WTC11 (cell line): ENCODE measurements around the gene GSC2. TPM values are rescaled to one million over a fixed set of nuclear protein-coding genes. Genes with fewer than 3 reads are reported as not detected.

Experiments used
- ATF1 ChIP-seq: sonication (generic); formaldehyde crosslinking; IDR thresholded peaks from 2 replicates; pipeline ENCODE4 v1.8.1; 2023; ENCODE audit warnings: mild to moderate bottlenecking, moderate library complexity, missing genetic modification reagents
- FOXP1 ChIP-seq: sonication (generic); formaldehyde crosslinking; IDR thresholded peaks from 2 replicates; pipeline ENCODE4 v1.8.0; 2022; ENCODE audit warnings: missing genetic modification reagents, mild to moderate bottlenecking, moderate library complexity, borderline replicate concordance
- GTF2I ChIP-seq: fragments of 250-450 bp; sonication (Bioruptor Pico); conservative IDR thresholded peaks from 2 replicates; pipeline ENCODE4 v1.4.0; 2021; ENCODE audit warnings: mild to moderate bottlenecking
- MXD4 ChIP-seq: fragments of 250-450 bp; sonication (Bioruptor Pico); IDR thresholded peaks from 2 replicates; pipeline ENCODE4 v1.8.0; 2021; ENCODE audit warnings: mild to moderate bottlenecking, moderate library complexity, borderline replicate concordance
- PRRX2 ChIP-seq: fragments of 250-450 bp; sonication (Bioruptor Pico); IDR thresholded peaks from 2 replicates; pipeline ENCODE4 v1.8.0; 2021; ENCODE audit warnings: mild to moderate bottlenecking
- TCF7 ChIP-seq: sonication (generic); formaldehyde crosslinking; IDR thresholded peaks from 2 replicates; pipeline ENCODE4 v1.8.0; 2022; ENCODE audit warnings: mild to moderate bottlenecking, low read depth, missing genetic modification reagents, moderate library complexity
- TEAD1 ChIP-seq: sonication (generic); formaldehyde crosslinking; IDR thresholded peaks from 2 replicates; pipeline ENCODE4 v1.8.0; 2022; ENCODE audit warnings: mild to moderate bottlenecking, missing genetic modification reagents
- ZNF671 ChIP-seq: fragments of 250-450 bp; sonication (Bioruptor Pico); IDR thresholded peaks from 2 replicates; pipeline ENCODE4 v1.8.0; 2021; ENCODE audit warnings: mild to moderate bottlenecking
- total RNA-seq: library from RNA; stranded (reverse); gene quantifications from 3 replicates; pipeline ENCODE4 v1.2.3, GENCODE V29; 2021
- TF ChIP-seq, protein P1 (sequence below): sonication (generic); formaldehyde crosslinking; IDR thresholded peaks from 2 replicates; pipeline ENCODE4 v1.8.1; 2023; ENCODE audit warnings: mild to moderate bottlenecking, missing genetic modification reagents, borderline replicate concordance
- TF ChIP-seq, protein P2 (sequence below): sonication (generic); formaldehyde crosslinking; IDR thresholded peaks from 2 replicates; pipeline ENCODE4 v1.8.0; 2022; ENCODE audit warnings: mild to moderate bottlenecking, missing genetic modification reagents
- TF ChIP-seq, protein P3 (sequence below): sonication (generic); formaldehyde crosslinking; conservative IDR thresholded peaks from 2 replicates; pipeline ENCODE4 v1.8.1; 2023; ENCODE audit warnings: mild to moderate bottlenecking, low read depth, missing genetic modification reagents, moderate library complexity
- TF ChIP-seq, protein P4 (sequence below): fragments of 200-600 bp; IDR thresholded peaks from 2 replicates; pipeline ENCODE4 v1.8.0; 2022; ENCODE audit warnings: antibody characterized with exemption
- TF ChIP-seq, protein P5 (sequence below): sonication (generic); formaldehyde crosslinking; conservative IDR thresholded peaks from 2 replicates; pipeline ENCODE4 v1.8.1; 2022; ENCODE audit warnings: mild to moderate bottlenecking, missing genetic modification reagents
- TF ChIP-seq, protein P6 (sequence below): sonication (generic); formaldehyde crosslinking; IDR thresholded peaks from 2 replicates; pipeline ENCODE4 v1.8.0; 2023; ENCODE audit warnings: missing genetic modification reagents, mild to moderate bottlenecking, borderline replicate concordance
- TF ChIP-seq, protein P7 (sequence below): sonication (generic); formaldehyde crosslinking; IDR thresholded peaks from 2 replicates; pipeline ENCODE4 v1.8.0; 2022; ENCODE audit warnings: mild to moderate bottlenecking, missing genetic modification reagents

GSC2 gene
- total RNA-seq, 1 experiment from 2014 or later = 0.68 TPM

DNA sequence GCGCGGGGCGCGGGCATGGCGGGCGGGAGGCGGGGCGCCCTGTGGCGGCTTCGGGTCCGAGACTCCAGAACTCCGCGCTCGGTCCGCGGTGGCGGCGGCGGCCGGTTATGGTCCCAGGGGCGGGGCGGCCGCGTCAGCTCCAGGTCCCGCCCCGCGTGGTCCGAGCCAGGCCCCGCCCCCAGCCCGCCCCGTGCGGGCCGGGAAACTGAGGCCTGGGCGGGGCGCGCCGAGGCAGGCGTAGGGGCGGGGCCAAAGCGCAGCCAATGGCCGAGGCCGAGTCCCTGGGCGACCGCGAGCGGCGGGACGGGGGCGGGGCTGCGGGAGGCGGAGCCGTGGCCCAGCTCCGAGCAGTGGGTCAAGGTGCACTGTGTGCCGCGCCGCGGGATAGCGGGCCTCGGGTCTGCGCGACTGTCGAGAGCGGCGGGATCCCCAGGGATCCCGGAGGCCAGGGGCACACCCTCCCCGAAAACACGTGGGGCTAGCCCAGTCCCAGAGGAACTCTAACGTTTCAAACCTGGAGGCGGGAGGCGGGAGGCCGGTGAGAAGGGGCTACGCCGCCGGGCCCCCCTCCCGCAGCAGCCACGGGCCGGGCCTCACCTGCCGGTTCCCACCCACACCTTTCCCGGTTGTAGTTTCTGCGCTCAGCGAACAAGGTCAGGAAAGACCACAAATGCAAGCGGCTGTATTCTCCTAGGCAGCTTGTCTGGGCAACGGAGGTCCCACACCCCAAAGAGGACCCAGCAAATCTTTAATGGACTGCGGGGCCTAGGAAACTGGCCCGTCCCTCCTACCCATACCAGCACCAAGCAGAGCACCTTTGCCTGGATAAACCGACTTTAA is 28.8 kb upstream of the GSC2 start, which contains the start of gene SLC25A1 (continued):
- TF ChIP-seq, protein P1, sequence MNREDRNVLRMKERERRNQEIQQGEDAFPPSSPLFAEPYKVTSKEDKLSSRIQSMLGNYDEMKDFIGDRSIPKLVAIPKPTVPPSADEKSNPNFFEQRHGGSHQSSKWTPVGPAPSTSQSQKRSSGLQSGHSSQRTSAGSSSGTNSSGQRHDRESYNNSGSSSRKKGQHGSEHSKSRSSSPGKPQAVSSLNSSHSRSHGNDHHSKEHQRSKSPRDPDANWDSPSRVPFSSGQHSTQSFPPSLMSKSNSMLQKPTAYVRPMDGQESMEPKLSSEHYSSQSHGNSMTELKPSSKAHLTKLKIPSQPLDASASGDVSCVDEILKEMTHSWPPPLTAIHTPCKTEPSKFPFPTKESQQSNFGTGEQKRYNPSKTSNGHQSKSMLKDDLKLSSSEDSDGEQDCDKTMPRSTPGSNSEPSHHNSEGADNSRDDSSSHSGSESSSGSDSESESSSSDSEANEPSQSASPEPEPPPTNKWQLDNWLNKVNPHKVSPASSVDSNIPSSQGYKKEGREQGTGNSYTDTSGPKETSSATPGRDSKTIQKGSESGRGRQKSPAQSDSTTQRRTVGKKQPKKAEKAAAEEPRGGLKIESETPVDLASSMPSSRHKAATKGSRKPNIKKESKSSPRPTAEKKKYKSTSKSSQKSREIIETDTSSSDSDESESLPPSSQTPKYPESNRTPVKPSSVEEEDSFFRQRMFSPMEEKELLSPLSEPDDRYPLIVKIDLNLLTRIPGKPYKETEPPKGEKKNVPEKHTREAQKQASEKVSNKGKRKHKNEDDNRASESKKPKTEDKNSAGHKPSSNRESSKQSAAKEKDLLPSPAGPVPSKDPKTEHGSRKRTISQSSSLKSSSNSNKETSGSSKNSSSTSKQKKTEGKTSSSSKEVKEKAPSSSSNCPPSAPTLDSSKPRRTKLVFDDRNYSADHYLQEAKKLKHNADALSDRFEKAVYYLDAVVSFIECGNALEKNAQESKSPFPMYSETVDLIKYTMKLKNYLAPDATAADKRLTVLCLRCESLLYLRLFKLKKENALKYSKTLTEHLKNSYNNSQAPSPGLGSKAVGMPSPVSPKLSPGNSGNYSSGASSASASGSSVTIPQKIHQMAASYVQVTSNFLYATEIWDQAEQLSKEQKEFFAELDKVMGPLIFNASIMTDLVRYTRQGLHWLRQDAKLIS (CRISPR knock-in tag) = no peak
- TF ChIP-seq, protein P2, sequence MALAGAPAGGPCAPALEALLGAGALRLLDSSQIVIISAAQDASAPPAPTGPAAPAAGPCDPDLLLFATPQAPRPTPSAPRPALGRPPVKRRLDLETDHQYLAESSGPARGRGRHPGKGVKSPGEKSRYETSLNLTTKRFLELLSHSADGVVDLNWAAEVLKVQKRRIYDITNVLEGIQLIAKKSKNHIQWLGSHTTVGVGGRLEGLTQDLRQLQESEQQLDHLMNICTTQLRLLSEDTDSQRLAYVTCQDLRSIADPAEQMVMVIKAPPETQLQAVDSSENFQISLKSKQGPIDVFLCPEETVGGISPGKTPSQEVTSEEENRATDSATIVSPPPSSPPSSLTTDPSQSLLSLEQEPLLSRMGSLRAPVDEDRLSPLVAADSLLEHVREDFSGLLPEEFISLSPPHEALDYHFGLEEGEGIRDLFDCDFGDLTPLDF (CRISPR knock-in tag) = no peak
- peak; percentile 70 for TF ChIP-seq TEAD1 (CRISPR knock-in tag)
- TF ChIP-seq FOXP1 (CRISPR knock-in tag) = no peak
- TF ChIP-seq, protein P3, sequence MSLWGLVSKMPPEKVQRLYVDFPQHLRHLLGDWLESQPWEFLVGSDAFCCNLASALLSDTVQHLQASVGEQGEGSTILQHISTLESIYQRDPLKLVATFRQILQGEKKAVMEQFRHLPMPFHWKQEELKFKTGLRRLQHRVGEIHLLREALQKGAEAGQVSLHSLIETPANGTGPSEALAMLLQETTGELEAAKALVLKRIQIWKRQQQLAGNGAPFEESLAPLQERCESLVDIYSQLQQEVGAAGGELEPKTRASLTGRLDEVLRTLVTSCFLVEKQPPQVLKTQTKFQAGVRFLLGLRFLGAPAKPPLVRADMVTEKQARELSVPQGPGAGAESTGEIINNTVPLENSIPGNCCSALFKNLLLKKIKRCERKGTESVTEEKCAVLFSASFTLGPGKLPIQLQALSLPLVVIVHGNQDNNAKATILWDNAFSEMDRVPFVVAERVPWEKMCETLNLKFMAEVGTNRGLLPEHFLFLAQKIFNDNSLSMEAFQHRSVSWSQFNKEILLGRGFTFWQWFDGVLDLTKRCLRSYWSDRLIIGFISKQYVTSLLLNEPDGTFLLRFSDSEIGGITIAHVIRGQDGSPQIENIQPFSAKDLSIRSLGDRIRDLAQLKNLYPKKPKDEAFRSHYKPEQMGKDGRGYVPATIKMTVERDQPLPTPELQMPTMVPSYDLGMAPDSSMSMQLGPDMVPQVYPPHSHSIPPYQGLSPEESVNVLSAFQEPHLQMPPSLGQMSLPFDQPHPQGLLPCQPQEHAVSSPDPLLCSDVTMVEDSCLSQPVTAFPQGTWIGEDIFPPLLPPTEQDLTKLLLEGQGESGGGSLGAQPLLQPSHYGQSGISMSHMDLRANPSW (CRISPR knock-in tag) = no peak
- TF ChIP-seq ATF1 (CRISPR knock-in tag) = no peak
- TF ChIP-seq ZNF671 (CRISPR knock-in tag) = no peak
- TF ChIP-seq, protein P4, sequence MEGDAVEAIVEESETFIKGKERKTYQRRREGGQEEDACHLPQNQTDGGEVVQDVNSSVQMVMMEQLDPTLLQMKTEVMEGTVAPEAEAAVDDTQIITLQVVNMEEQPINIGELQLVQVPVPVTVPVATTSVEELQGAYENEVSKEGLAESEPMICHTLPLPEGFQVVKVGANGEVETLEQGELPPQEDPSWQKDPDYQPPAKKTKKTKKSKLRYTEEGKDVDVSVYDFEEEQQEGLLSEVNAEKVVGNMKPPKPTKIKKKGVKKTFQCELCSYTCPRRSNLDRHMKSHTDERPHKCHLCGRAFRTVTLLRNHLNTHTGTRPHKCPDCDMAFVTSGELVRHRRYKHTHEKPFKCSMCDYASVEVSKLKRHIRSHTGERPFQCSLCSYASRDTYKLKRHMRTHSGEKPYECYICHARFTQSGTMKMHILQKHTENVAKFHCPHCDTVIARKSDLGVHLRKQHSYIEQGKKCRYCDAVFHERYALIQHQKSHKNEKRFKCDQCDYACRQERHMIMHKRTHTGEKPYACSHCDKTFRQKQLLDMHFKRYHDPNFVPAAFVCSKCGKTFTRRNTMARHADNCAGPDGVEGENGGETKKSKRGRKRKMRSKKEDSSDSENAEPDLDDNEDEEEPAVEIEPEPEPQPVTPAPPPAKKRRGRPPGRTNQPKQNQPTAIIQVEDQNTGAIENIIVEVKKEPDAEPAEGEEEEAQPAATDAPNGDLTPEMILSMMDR = no peak
- TF ChIP-seq, protein P5, sequence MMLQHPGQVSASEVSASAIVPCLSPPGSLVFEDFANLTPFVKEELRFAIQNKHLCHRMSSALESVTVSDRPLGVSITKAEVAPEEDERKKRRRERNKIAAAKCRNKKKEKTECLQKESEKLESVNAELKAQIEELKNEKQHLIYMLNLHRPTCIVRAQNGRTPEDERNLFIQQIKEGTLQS (CRISPR knock-in tag) = no peak
- TF ChIP-seq, protein P6, sequence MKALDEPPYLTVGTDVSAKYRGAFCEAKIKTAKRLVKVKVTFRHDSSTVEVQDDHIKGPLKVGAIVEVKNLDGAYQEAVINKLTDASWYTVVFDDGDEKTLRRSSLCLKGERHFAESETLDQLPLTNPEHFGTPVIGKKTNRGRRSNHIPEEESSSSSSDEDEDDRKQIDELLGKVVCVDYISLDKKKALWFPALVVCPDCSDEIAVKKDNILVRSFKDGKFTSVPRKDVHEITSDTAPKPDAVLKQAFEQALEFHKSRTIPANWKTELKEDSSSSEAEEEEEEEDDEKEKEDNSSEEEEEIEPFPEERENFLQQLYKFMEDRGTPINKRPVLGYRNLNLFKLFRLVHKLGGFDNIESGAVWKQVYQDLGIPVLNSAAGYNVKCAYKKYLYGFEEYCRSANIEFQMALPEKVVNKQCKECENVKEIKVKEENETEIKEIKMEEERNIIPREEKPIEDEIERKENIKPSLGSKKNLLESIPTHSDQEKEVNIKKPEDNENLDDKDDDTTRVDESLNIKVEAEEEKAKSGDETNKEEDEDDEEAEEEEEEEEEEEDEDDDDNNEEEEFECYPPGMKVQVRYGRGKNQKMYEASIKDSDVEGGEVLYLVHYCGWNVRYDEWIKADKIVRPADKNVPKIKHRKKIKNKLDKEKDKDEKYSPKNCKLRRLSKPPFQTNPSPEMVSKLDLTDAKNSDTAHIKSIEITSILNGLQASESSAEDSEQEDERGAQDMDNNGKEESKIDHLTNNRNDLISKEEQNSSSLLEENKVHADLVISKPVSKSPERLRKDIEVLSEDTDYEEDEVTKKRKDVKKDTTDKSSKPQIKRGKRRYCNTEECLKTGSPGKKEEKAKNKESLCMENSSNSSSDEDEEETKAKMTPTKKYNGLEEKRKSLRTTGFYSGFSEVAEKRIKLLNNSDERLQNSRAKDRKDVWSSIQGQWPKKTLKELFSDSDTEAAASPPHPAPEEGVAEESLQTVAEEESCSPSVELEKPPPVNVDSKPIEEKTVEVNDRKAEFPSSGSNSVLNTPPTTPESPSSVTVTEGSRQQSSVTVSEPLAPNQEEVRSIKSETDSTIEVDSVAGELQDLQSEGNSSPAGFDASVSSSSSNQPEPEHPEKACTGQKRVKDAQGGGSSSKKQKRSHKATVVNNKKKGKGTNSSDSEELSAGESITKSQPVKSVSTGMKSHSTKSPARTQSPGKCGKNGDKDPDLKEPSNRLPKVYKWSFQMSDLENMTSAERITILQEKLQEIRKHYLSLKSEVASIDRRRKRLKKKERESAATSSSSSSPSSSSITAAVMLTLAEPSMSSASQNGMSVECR (CRISPR knock-in tag) = peak; percentile 53; the same call in 1 of the 2 replicates
- TF ChIP-seq, protein P7, sequence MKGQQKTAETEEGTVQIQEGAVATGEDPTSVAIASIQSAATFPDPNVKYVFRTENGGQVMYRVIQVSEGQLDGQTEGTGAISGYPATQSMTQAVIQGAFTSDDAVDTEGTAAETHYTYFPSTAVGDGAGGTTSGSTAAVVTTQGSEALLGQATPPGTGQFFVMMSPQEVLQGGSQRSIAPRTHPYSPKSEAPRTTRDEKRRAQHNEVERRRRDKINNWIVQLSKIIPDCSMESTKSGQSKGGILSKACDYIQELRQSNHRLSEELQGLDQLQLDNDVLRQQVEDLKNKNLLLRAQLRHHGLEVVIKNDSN (CRISPR knock-in tag) = peak; percentile 47; the same call in 1 of the 2 replicates
- TF ChIP-seq GTF2I (CRISPR knock-in tag) = no peak
- TF ChIP-seq TCF7 = no peak
- no peak for TF ChIP-seq MXD4 (CRISPR knock-in tag)
- no peak for TF ChIP-seq PRRX2 (CRISPR knock-in tag)
